Left colon (tissue), 2 donors: Measurements from ENCODE around the gene UNC80. TPM values are rescaled to one million over a fixed set of nuclear protein-coding genes. Genes with fewer than 3 reads are reported as not detected.
A peak's percentile ranks its signal among the peaks of the same experiment; 100 is the strongest.
"Not testable (repeated sequence)": the region's sequence is repeated elsewhere in the genome, so short reads cannot be mapped to it uniquely, and the experiment has no call there.

Source experiments
- ATAC-seq: fragments of 200-7000 bp; cut with Tn5 transposase; one replicate; pipeline ENCODE4 v1.9.1; 2020; ENCODE audit warnings: mild to moderate bottlenecking, moderate library complexity
- DNase-seq, 2 donors: peaks; one replicate each; pipeline ENCODE4 v3.0.0-alpha.2; 2020
- intact Hi-C, 2 donors: fragments of 100-400 bp; cut with DNase I in 1 of 2; cut with micrococcal nuclease in 1 of 2; formaldehyde crosslinking; loops; one replicate each; pipeline versions ENCODE4 v1.11.2 to v1.14.0; 2022; cut with DNase I, micrococcal nuclease
- long read RNA-seq: library from polyadenylated mRNA; unstranded; transcript quantifications from one replicate; pipeline ENCODE4 v2.0.0, GENCODE V29; 2021
- total RNA-seq, 2 donors: library from RNA; stranded (reverse); fragmentation: NEBNext Ultra II Directional; extraction: Animal tissue kit (Norgen Biotek cat#: 25700); gene quantifications; one replicate each; pipeline ENCODE4 v1.2.1, GENCODE V29; 2021
- donor health status: DM: no; HTN: no; CAD: no.
- donor health status: DM: yes; HTN: yes; CAD: no.

Gene UNC80
- total RNA-seq, result under 1 TPM; 0.09 to 0.20 TPM
- long read RNA-seq, result 0 reads

- peak; percentile 56 for ATAC-seq
- intact Hi-C loops, result no loop called here
- DNase-seq, result peak in 1 of 2 donors; percentile 28
Observed at GRCh38 chr2:209771474-209772289, at the start of gene UNC80. UNC80 (plus strand) TSS chr2:209771832; CDS start chr2:209772073, 241 bp downstream.

GRCh38 chr2:209726311-209726710 is 45.3 kb upstream of the UNC80 start:
- ATAC-seq (no peak), DNase-seq (no peak)
- intact Hi-C loops, result no loop called here

- intact Hi-C loops, result no loop called here
- ATAC-seq (no peak), DNase-seq (no peak)
Observed at GRCh38 chr2:209727077-209727476, 44.6 kb upstream of the UNC80 start.

GRCh38 chr2:209734805-209735204 is 36.8 kb upstream of the UNC80 start:
- no peak for DNase-seq
- intact Hi-C loops, result no loop called here
- ATAC-seq, result no peak

- ATAC-seq, result no peak
- intact Hi-C loops, result no loop called here
- DNase-seq, result no peak
Observed at GRCh38 chr2:209741953-209742352, 29.7 kb upstream of the UNC80 start.

- no peak for DNase-seq
- intact Hi-C loops, result no loop called here
- no peak for ATAC-seq
Observed at GRCh38 chr2:209753020-209753419, 18.6 kb upstream of the UNC80 start.

GRCh38 chr2:209757163-209757562 is 14.5 kb upstream of the UNC80 start:
- intact Hi-C loops, result no loop called here
- DNase-seq (no peak), ATAC-seq (no peak)

- ATAC-seq (no peak), DNase-seq (no peak)
- intact Hi-C loops, result no loop called here
Observed at GRCh38 chr2:209761566-209761965, 10.1 kb upstream of the UNC80 start.

GRCh38 chr2:209762563-209762962 is 9.1 kb upstream of the UNC80 start:
- no peak for DNase-seq

GRCh38 chr2:209763106-209763505 is 8.5 kb upstream of the UNC80 start:
- intact Hi-C loops, result no loop called here
- DNase-seq (no peak), ATAC-seq (no peak)

More at GRCh38 chr2:209762563-209762962, 9.1 kb upstream of the UNC80 start:
- no peak for ATAC-seq
- intact Hi-C loops, result no loop called here

GRCh38 chr2:209766613-209767012 is 5.0 kb upstream of the UNC80 start:
- no peak for ATAC-seq
- intact Hi-C loops, result no loop called here
- no peak for DNase-seq

- intact Hi-C loops, result no loop called here
- ATAC-seq (no peak), DNase-seq (no peak)
Observed at GRCh38 chr2:209767316-209767715, 4.3 kb upstream of the UNC80 start.

- ATAC-seq, result no peak
- intact Hi-C loops, result no loop called here
- no peak for DNase-seq
Observed at GRCh38 chr2:209768557-209768956, 3.1 kb upstream of the UNC80 start.

- ATAC-seq (no peak), DNase-seq (no peak)
- intact Hi-C loops, result no loop called here
Observed at GRCh38 chr2:209772290-209772685, 656 bp downstream of the UNC80 start.

- intact Hi-C loops, result no loop called here
- no peak for ATAC-seq
- no peak for DNase-seq
Observed at GRCh38 chr2:209773377-209773776, 1.7 kb downstream of the UNC80 start.

GRCh38 chr2:209787416-209787815 is 15.8 kb downstream of the UNC80 start:
- no peak for ATAC-seq

GRCh38 chr2:209788925-209789324 is 17.3 kb downstream of the UNC80 start:
- no peak for DNase-seq
- intact Hi-C loops, result no loop called here
- ATAC-seq, result no peak

More at GRCh38 chr2:209787416-209787815, 15.8 kb downstream of the UNC80 start:
- DNase-seq, result no peak
- intact Hi-C loops, result no loop called here

- intact Hi-C loops, result no loop called here
- no peak for ATAC-seq
- no peak for DNase-seq
Observed at GRCh38 chr2:209790066-209790728, 18.6 kb downstream of the UNC80 start.

- DNase-seq, result no peak
- ATAC-seq, result no peak
- intact Hi-C loops, result no loop called here
Observed at GRCh38 chr2:209791151-209791550, 19.5 kb downstream of the UNC80 start.

GRCh38 chr2:209795425-209795824 is 23.8 kb downstream of the UNC80 start:
- intact Hi-C loops, ATAC-seq, DNase-seq: not testable (repeated sequence)
